Lung (tissue), 12 donors: ENCODE measurements around the gene S100A12. TPM values are rescaled to one million over a fixed set of nuclear protein-coding genes. Genes with fewer than 3 reads are reported as not detected.
A peak's percentile ranks its signal among the peaks of the same experiment; 100 is the strongest.

Experiments
- ATAC-seq: fragments of 200-7000 bp; cut with Tn5 transposase; one replicate; pipeline ENCODE4 v1.9.1; 2020; ENCODE audit warnings: moderate number of reproducible peaks; ENCODE audit not compliant: insufficient read depth, low FRiP score
- DNase-seq, 3 donors: peaks; one replicate each; pipeline ENCODE4 v3.0.0-alpha.2; 2013 to 2017
- H3K27ac ChIP-seq, 2 donors: one replicate each; pipeline ENCODE4 v1.5.1; 2013; ENCODE audit warnings: mild to moderate bottlenecking in 2 of 2, moderate library complexity in 2 of 2, control low read depth in 1 of 2, inconsistent platforms in 1 of 2, low read depth in 1 of 2, low read length in 1 of 2
- H3K27me3 ChIP-seq, 3 donors: one replicate each; pipeline ENCODE4 v1.5.1; 2013; ENCODE audit warnings: low read length in 2 of 3; ENCODE audit not compliant: control insufficient read depth in 3 of 3, insufficient read depth in 3 of 3
- H3K36me3 ChIP-seq, 4 donors: one replicate each; pipeline ENCODE4 v1.5.1; 2013; ENCODE audit warnings: low read length in 4 of 4, mild to moderate bottlenecking in 1 of 4, moderate library complexity in 1 of 4; ENCODE audit not compliant: control insufficient read depth in 4 of 4, insufficient read depth in 4 of 4
- H3K4me1 ChIP-seq, 5 donors: one replicate each; pipeline ENCODE4 v1.5.1; 2013; ENCODE audit warnings: low read length in 5 of 5, mild to moderate bottlenecking in 2 of 5, moderate library complexity in 1 of 5; ENCODE audit not compliant: control insufficient read depth in 5 of 5, insufficient read depth in 5 of 5
- H3K4me3 ChIP-seq: one replicate; pipeline ENCODE4 v1.5.1; 2013; ENCODE audit warnings: mild to moderate bottlenecking, control low read depth, moderate library complexity
- H3K9ac ChIP-seq, 2 donors: one replicate each; pipeline ENCODE4 v1.5.1; 2013; ENCODE audit warnings: low read length in 2 of 2, control low read depth in 1 of 2; ENCODE audit not compliant: insufficient read depth in 1 of 2
- H3K9me3 ChIP-seq, 4 donors: one replicate each; pipeline ENCODE4 v1.5.1; 2013; ENCODE audit warnings: low read length in 3 of 4, mild to moderate bottlenecking in 1 of 4, moderate library complexity in 1 of 4; ENCODE audit not compliant: control insufficient read depth in 4 of 4, insufficient read depth in 3 of 4
- WGBS, 2 donors: extraction: QIAGEN DNeasy Blood & Tissue Kit; methylation state at CpG; one replicate each; pipeline ENCODE4 v1.1.7; 2013; 5-methylcytosine and 5-hydroxymethylcytosine counted together
- polyA plus RNA-seq, 2 donors: library from polyadenylated mRNA; stranded (reverse); fragments of 200-250 nt; gene quantifications; one replicate each; pipeline ENCODE4 v1.2.1, GENCODE V29; 2013
- total RNA-seq, 2 donors: library from RNA; depleted of rRNA in 1 of 2; stranded (reverse); fragments of >200 nt in 1 of 2; gene quantifications; one replicate each; pipeline ENCODE4 v1.2.1, GENCODE V29; 2014 to 2021
- TF ChIP-seq, protein P1 (sequence below): IDR thresholded peaks from 2 replicates; pipeline ENCODE4 v1.5.1; 2012; ENCODE audit warnings: mild to moderate bottlenecking; ENCODE audit errors: control extremely low read depth, extremely low read depth
- donor health status: control.
- donor health status: control.
- donor health status: Bipolar disorder and iron deficiency.
- donor health status: healthy.
- donor health status: DM: yes; HTN: yes; CAD: no.

Gene S100A12
- total and polyA plus RNA-seq, 4 donors = 14.9 to 1,191 (median 37.8) TPM

DNA sequence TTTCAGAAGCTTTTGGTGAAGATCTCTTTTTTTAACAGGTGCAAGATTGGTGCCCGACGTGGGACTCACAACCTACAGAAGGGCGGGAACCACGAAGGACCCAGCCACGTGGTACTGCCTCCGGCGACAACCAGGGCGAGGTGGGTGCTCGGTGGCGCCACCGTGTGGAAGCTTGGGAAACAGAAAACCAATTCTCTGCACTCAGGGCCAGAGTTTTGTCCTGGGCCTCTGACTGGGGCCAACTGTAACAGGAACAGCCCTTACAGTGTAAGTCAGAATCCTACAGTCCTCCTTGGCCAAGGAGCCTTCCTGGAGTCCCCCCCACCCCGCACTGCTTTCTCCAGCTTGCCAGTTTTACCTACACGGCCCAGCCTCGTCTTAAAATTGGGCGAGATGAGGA, 29.3 kb upstream of the S100A12 start:
- Histone ChIP-seq H3K9ac (no peak overlapping the region), H3K36me3 (no peaks in the 10 kb centered on the region), H3K9me3 (peaks cover 0 to 3% (median 0%) of the 10 kb centered on the region in 4 donors), H3K27me3 (peaks cover 0 to 2% (median 0%) of the 10 kb centered on the region in 3 donors), H3K4me1 (no peaks in the 10 kb centered on the region), H3K27ac (no peak overlapping the region), H3K4me3 (no peak overlapping the region)
- 35% methylated on average over 15 of the region's 15 CpGs for WGBS, 2 donors
- DNase-seq (no peak), ATAC-seq (peak; percentile 27)
- TF ChIP-seq, protein P1, sequence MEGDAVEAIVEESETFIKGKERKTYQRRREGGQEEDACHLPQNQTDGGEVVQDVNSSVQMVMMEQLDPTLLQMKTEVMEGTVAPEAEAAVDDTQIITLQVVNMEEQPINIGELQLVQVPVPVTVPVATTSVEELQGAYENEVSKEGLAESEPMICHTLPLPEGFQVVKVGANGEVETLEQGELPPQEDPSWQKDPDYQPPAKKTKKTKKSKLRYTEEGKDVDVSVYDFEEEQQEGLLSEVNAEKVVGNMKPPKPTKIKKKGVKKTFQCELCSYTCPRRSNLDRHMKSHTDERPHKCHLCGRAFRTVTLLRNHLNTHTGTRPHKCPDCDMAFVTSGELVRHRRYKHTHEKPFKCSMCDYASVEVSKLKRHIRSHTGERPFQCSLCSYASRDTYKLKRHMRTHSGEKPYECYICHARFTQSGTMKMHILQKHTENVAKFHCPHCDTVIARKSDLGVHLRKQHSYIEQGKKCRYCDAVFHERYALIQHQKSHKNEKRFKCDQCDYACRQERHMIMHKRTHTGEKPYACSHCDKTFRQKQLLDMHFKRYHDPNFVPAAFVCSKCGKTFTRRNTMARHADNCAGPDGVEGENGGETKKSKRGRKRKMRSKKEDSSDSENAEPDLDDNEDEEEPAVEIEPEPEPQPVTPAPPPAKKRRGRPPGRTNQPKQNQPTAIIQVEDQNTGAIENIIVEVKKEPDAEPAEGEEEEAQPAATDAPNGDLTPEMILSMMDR = peak; percentile 22

DNA sequence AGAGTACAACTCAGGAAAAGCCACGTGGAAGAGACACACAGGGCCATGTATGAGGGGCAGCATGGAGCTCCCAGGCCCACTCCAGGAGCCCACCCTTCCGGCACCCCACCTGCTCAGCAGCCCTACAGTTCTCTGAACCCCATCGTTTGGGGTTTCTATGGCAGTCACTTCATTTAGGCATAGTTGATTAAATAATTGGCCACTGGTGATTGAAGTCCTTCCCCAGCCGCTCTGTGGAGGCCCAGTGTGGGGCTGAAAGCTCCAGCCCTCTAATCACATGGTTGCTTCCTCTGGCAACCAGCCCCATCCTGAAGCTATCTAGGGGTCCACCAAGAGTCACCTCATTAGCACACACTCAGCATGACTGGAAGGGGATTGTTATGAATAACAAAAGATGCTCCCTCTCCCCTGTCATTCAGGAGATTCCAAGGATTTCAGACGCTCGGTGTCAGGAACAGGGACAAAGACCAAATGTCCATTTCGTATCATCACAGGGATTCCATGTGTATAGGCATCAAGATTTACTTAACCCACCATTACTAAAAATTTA, 28.7 kb upstream of the S100A12 start:
- WGBS, 2 donors = 77 to 80% methylated on average over 7 of the region's 7 CpGs
- H3K9me3 ChIP-seq = peaks cover 0 to 3% (median 0%) of the 10 kb centered on the region in 4 donors
- H3K27me3 ChIP-seq = peaks cover 0 to 2% (median 0%) of the 10 kb centered on the region in 3 donors
- H3K4me3 ChIP-seq = no peak overlapping the region
- no peaks in the 10 kb centered on the region for H3K36me3 ChIP-seq
- ATAC-seq (no peak), DNase-seq (no peak)
- no peaks in the 10 kb centered on the region for H3K4me1 ChIP-seq
- H3K27ac ChIP-seq = no peak overlapping the region
- TF ChIP-seq, protein P1 = no peak
- H3K9ac ChIP-seq = no peak overlapping the region

GRCh38 chr1:153403421-153404085, 28.1 kb upstream of the S100A12 start:
- Histone ChIP-seq H3K9ac (no peak overlapping the region), H3K27ac (no peak overlapping the region), H3K4me1 (no peaks in the 10 kb centered on the region), H3K4me3 (no peak overlapping the region), H3K27me3 (peaks cover 0 to 2% (median 0%) of the 10 kb centered on the region in 3 donors), H3K9me3 (peaks cover 0 to 3% (median 0%) of the 10 kb centered on the region in 4 donors), H3K36me3 (no peaks in the 10 kb centered on the region)
- TF ChIP-seq, protein P1 = no peak
- ATAC-seq (no peak), DNase-seq (no peak)
- WGBS, 2 donors = 59 to 78% methylated on average over 11 of the region's 11 CpGs
